Breast epithelium (tissue), 3 donors: Measurements from ENCODE around the gene MLC1.

Source experiments
- POLR2AphosphoS5 ChIP-seq, 3 donors: sonication (generic); formaldehyde crosslinking; IDR thresholded peaks; one replicate each; pipeline ENCODE4 v1.6.1; 2017; ENCODE audit warnings: antibody characterized with exemption in 3 of 3
- TF ChIP-seq, protein P1 (sequence below), 3 donors: fragments of 450-650 bp; IDR thresholded peaks; one replicate each; pipeline ENCODE4 v1.5.1; 2016 to 2017; ENCODE audit warnings: antibody characterized with exemption in 3 of 3, mild to moderate bottlenecking in 3 of 3, moderate library complexity in 3 of 3

DNA sequence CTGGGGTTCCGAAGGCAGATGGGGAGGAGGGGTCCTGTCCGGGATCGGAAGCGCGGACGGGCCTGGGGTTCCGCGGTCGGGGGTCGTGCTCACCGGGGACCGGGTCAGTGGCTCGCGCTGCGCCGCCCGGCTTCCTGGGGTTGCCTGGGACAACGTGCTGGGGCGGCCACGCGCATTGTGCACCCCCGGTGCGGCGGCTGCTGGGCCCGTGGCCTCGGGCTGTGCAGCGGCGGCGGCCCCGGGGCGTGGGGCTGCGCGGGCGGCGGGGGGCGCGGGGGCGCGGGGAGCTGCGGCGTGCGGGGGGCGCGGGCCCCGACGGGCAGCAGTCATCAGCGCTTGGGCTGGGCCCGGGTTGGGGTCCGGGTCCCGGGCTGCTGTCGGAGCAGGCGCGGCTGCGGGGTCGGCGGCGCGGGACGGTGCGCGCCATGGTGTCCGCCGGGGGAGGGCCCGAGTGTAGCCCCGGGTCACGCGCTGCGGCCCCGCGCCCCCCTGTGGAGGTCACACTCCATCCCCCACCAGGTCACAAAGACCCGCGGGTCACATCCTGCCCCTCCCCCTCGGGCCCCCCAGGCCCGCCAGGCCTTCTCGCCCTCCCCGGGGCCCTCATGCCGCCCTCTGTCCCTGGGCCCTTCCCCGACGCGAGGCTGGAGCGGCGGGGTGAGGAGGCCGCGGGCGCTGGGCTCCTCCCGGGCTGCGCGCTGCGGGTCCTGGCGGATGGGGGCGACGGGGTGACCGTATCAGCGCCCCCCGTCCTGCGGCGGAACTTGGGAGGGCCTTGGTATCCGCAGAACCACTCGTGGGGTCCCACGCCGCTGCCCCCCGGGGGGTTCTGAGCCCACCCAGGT, 26.9 kb downstream of the MLC1 start, which contains the start of gene TTLL8:
- TF ChIP-seq, protein P1, sequence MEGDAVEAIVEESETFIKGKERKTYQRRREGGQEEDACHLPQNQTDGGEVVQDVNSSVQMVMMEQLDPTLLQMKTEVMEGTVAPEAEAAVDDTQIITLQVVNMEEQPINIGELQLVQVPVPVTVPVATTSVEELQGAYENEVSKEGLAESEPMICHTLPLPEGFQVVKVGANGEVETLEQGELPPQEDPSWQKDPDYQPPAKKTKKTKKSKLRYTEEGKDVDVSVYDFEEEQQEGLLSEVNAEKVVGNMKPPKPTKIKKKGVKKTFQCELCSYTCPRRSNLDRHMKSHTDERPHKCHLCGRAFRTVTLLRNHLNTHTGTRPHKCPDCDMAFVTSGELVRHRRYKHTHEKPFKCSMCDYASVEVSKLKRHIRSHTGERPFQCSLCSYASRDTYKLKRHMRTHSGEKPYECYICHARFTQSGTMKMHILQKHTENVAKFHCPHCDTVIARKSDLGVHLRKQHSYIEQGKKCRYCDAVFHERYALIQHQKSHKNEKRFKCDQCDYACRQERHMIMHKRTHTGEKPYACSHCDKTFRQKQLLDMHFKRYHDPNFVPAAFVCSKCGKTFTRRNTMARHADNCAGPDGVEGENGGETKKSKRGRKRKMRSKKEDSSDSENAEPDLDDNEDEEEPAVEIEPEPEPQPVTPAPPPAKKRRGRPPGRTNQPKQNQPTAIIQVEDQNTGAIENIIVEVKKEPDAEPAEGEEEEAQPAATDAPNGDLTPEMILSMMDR (IDR thresholded peaks at IDR 0.05): no peak
- TF ChIP-seq POLR2AphosphoS5 (IDR thresholded peaks at IDR 0.05): no peak
